ENCODE data around the gene ILF3.

ILF3 gene

DNA sequence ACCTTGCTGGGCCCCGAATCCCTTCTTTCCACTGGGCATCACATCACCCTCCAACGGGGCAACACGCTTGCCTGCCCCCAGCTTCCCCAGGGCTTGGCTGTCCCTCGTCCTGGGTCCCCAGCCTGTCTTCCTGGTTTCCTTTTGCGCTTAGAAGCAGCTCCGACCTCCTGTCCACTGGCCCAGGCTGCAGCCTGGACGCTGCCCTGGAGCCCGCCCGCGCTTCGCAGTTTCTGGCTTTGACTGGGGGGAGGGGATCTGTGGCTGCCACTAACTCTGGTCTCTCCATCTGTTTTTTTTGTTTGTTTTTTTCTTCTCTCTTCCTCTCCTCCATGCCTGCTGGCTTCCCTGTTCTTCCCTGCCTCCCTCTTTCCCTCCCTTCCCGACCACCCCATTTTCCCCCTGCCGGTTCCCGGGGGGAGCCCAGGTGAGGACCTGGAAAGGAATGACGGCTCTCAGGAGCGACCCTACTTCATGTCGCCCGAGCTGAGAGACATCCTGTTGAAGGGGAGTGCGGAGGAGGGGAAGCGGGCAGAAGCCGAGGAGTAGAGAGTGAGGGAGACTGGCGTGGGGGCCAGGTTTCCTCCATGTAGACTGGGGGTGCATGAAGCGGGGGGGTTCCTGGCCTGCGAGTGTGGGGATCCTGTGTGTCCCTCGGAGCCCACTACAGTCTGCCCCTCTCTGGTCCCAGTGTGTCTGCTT is 11.5 kb upstream of the ILF3 start:
- no peak overlapping the region for H3K4me3 ChIP-seq (ENCODE audit: low read length in 2 of 2)
- peaks cover 9 to 17% of the 10 kb centered on the region in 2 donors for H3K36me3 ChIP-seq (ENCODE audit: control insufficient read depth in 2 of 2, insufficient read depth in 2 of 2, low read length in 2 of 2)
- no peaks in the 10 kb centered on the region for H3K27me3 ChIP-seq (ENCODE audit: control insufficient read depth in 1 of 2, insufficient read depth in 2 of 2, low read length in 2 of 2)
- H3K4me1 ChIP-seq (ENCODE audit: control insufficient read depth, insufficient read depth, low read length) = peaks cover 13% of the 10 kb centered on the region
- H3K9ac ChIP-seq (ENCODE audit: low read length in 2 of 2) = no peak overlapping the region
- H3K27ac ChIP-seq (ENCODE audit: low read length) = no peak overlapping the region
- H3K9me3 ChIP-seq (ENCODE audit: control insufficient read depth in 2 of 2, low read length in 2 of 2) = no peaks in the 10 kb centered on the region

DNA sequence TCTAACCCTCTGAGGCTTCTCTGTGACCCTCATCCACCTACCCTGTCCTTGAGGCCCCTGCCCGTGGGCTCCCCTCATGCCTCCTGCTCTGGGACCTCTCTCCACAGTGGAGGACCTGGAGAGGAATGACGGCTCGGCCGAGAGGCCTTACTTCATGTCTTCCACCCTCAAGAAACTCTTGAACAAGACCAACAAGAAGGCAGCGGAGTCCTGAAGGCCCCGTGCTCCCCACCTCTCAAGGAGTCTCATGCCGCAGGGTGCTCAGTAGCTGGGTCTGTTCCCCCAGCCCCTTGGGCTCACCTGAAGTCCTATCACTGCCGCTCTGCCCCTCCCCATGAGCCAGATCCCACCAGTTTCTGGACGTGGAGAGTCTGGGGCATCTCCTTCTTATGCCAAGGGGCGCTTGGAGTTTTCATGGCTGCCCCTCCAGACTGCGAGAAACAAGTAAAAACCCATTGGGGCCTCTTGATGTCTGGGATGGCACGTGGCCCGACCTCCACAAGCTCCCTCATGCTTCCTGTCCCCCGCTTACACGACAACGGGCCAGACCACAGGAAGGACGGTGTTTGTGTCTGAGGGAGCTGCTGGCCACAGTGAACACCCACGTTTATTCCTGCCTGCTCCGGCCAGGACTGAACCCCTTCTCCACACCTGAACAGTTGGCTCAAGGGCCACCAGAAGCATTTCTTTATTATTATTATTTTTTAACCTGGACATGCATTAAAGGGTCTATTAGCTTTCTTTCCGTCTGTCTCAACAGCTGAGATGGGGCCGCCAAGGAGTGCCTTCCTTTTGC is 10.8 kb upstream of the ILF3 start:
- H3K9me3 ChIP-seq (ENCODE audit: control insufficient read depth in 2 of 2, low read length in 2 of 2) = no peaks in the 10 kb centered on the region
- H3K36me3 ChIP-seq (ENCODE audit: control insufficient read depth in 2 of 2, insufficient read depth in 2 of 2, low read length in 2 of 2) = peaks cover 4 to 11% of the 10 kb centered on the region in 2 donors
- H3K27ac ChIP-seq (ENCODE audit: low read length) = no peak overlapping the region
- no peak overlapping the region for H3K9ac ChIP-seq (ENCODE audit: low read length in 2 of 2)
- peaks cover 13% of the 10 kb centered on the region for H3K4me1 ChIP-seq (ENCODE audit: control insufficient read depth, insufficient read depth, low read length)
- H3K4me3 ChIP-seq (ENCODE audit: low read length in 2 of 2) = no peak overlapping the region
- H3K27me3 ChIP-seq (ENCODE audit: control insufficient read depth in 1 of 2, insufficient read depth in 2 of 2, low read length in 2 of 2) = no peaks in the 10 kb centered on the region

DNA sequence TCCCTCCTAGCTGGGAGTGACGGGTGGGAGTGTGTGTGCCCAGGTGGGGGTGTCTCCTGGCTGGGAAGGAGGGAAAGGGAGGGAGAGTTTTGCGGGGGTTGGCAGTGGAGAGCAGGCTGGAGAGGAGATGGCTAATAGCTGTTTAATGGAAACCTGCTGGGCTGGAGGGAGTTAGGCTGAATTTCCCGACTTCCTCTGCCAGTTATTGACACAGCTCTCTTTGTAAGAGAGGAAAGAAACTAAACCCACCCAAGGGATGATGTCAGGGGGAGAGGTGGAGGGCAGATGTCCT is 10.2 kb upstream of the ILF3 start:
- Histone ChIP-seq H3K4me1 (ENCODE audit: control insufficient read depth, insufficient read depth, low read length) (peaks cover 13% of the 10 kb centered on the region), H3K9ac (ENCODE audit: low read length in 2 of 2) (peak overlapping the region in 1 of 2 donors; percentile 6), H3K4me3 (ENCODE audit: low read length in 2 of 2) (no peak overlapping the region), H3K27me3 (ENCODE audit: control insufficient read depth in 1 of 2, insufficient read depth in 2 of 2, low read length in 2 of 2) (no peaks in the 10 kb centered on the region), H3K27ac (ENCODE audit: low read length) (no peak overlapping the region), H3K36me3 (ENCODE audit: control insufficient read depth in 2 of 2, insufficient read depth in 2 of 2, low read length in 2 of 2) (peaks cover 4 to 11% of the 10 kb centered on the region in 2 donors), H3K9me3 (ENCODE audit: control insufficient read depth in 2 of 2, low read length in 2 of 2) (no peaks in the 10 kb centered on the region)

DNA sequence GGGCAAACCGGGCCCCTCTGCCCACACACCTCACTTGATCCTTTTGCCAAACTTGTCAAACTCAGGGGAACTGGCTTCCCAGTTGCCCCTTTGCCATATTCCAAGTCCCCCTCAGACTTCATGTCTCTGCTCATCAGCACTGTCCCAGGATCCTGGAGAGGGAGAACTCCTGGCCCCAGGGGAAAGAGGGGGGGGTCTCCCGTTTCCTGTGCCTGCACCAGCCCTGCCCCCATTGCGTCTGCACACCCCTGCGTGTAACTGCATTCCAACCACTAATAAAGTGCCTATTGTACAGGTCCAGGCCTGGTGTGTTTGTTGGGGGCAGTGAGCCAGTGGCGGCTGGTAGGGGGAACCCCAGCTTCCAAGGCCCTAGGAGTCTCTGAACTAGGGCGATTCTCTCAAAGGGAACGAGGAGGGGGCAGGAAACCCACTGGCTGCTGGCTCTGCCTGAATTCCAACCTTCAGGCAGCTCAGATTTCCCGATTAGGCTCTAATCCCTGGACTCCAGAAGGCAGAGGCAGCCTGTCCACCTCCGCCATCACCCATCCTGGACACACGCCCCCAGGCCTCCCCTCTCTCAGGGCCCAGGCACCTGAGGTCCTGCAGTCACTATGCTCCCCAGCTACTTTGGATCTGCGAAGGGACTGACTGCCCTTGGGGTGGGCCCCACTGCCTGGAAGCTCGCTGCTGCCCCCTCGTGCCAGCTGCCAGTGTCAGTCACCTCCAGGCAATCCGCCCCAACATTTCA is 9.7 kb upstream of the ILF3 start:
- Histone ChIP-seq H3K4me1 (ENCODE audit: control insufficient read depth, insufficient read depth, low read length) (peaks cover 13% of the 10 kb centered on the region), H3K9ac (ENCODE audit: low read length in 2 of 2) (peak overlapping the region; percentile 6 to 13), H3K9me3 (ENCODE audit: control insufficient read depth in 2 of 2, low read length in 2 of 2) (no peaks in the 10 kb centered on the region), H3K27me3 (ENCODE audit: control insufficient read depth in 1 of 2, insufficient read depth in 2 of 2, low read length in 2 of 2) (no peaks in the 10 kb centered on the region), H3K36me3 (ENCODE audit: control insufficient read depth in 2 of 2, insufficient read depth in 2 of 2, low read length in 2 of 2) (peaks cover 4 to 9% of the 10 kb centered on the region in 2 donors), H3K4me3 (ENCODE audit: low read length in 2 of 2) (no peak overlapping the region), H3K27ac (ENCODE audit: low read length) (no peak overlapping the region)

DNA sequence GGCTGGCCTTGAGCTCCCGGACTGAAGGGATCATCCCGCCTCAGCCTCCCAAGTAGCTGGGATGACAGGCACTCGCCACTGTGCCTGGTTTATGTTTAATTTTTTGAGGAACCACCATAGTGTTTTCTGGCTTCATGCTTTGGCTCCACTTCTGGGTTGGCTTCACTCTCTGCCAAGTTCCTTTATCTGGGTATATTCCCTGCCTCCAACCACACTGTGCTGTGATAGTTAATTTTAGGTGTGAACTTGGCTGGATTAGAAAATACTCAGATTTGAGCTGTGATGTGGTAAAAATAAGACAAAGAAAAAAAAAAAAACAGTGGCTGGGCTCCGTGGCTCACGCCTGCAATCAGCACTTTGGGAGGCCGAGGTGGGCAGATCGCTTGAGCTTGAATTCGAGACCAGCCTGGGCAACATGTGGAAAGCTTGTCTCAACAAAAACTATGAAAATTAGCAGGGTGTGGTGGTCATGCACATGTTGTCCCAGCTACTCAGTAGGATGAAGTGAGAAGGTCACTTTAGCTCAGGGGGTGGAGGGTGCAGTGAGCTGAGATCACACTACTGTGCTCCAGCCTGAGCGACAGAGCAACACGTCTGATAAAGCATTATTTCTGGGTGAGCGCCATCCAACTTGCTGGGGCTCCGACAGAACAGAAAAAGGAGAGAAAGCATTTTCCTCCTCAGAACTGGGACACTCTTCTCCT is 7.5 kb upstream of the ILF3 start:
- H3K27ac ChIP-seq (ENCODE audit: low read length) = no peak overlapping the region
- H3K4me3 ChIP-seq (ENCODE audit: low read length in 2 of 2) = no peak overlapping the region
- no peaks in the 10 kb centered on the region for H3K27me3 ChIP-seq (ENCODE audit: control insufficient read depth in 1 of 2, insufficient read depth in 2 of 2, low read length in 2 of 2)
- peaks cover 0 to 4% of the 10 kb centered on the region in 2 donors for H3K36me3 ChIP-seq (ENCODE audit: control insufficient read depth in 2 of 2, insufficient read depth in 2 of 2, low read length in 2 of 2)
- peaks cover 13% of the 10 kb centered on the region for H3K4me1 ChIP-seq (ENCODE audit: control insufficient read depth, insufficient read depth, low read length)
- H3K9ac ChIP-seq (ENCODE audit: low read length in 2 of 2) = no peak overlapping the region
- H3K9me3 ChIP-seq (ENCODE audit: control insufficient read depth in 2 of 2, low read length in 2 of 2) = no peaks in the 10 kb centered on the region

DNA sequence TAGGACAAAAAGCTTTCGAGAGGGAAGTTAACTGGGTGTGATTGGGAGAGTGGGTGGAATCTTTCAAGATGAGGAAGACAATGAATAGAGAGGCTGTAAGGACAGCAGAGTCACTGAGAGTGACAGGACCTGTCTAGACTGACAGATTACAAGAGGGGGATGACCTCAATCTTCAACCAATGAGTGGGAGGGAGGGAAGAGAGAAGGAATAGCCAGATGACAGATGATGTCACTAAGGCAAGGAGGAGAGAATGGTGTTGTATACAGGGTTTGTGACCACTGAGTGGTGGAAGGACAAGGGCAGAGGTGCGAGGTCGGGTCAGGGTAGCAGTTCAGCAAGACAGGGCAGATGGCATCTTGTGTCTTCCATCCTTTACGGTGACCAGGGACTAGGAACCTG is 5.8 kb upstream of the ILF3 start:
- H3K27ac ChIP-seq (ENCODE audit: low read length) = no peak overlapping the region

DNA sequence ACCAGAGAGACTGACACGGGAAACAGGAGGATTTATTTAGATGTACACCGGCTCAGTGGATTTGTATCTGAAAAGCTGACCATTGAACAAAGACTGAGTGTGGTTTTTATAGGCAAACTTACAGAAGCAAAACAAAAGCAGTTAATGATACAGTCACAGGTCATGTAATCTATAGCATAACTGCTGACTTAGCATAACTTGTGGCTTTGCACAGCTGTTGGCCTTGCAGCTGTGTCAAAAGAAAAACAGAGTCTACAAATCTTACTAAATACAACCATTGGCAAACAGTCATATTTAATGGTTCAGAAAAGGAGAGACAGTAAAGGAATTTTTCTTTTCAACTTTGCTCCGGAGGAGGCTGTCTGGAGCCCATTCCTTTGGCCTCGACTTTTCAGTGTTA is 2.3 kb upstream of the ILF3 start:
- no peaks in the 10 kb centered on the region for H3K36me3 ChIP-seq (ENCODE audit: control insufficient read depth in 2 of 2, insufficient read depth in 2 of 2, low read length in 2 of 2)
- H3K4me1 ChIP-seq (ENCODE audit: control insufficient read depth, insufficient read depth, low read length) = peaks cover 26% of the 10 kb centered on the region
- H3K27ac ChIP-seq (ENCODE audit: low read length) = no peak overlapping the region
- no peak overlapping the region for H3K4me3 ChIP-seq (ENCODE audit: low read length in 2 of 2)
- H3K9me3 ChIP-seq (ENCODE audit: control insufficient read depth in 2 of 2, low read length in 2 of 2) = no peaks in the 10 kb centered on the region
- no peak overlapping the region for H3K9ac ChIP-seq (ENCODE audit: low read length in 2 of 2)
- H3K27me3 ChIP-seq (ENCODE audit: control insufficient read depth in 1 of 2, insufficient read depth in 2 of 2, low read length in 2 of 2) = no peaks in the 10 kb centered on the region

More for the DNA sequence above, 5.8 kb upstream of the ILF3 start:
- Histone ChIP-seq H3K4me1 (ENCODE audit: control insufficient read depth, insufficient read depth, low read length) (peaks cover 19% of the 10 kb centered on the region), H3K9me3 (ENCODE audit: control insufficient read depth in 2 of 2, low read length in 2 of 2) (no peaks in the 10 kb centered on the region), H3K27me3 (ENCODE audit: control insufficient read depth in 1 of 2, insufficient read depth in 2 of 2, low read length in 2 of 2) (no peaks in the 10 kb centered on the region), H3K9ac (ENCODE audit: low read length in 2 of 2) (no peak overlapping the region), H3K36me3 (ENCODE audit: control insufficient read depth in 2 of 2, insufficient read depth in 2 of 2, low read length in 2 of 2) (no peaks in the 10 kb centered on the region), H3K4me3 (ENCODE audit: low read length in 2 of 2) (no peak overlapping the region)

DNA sequence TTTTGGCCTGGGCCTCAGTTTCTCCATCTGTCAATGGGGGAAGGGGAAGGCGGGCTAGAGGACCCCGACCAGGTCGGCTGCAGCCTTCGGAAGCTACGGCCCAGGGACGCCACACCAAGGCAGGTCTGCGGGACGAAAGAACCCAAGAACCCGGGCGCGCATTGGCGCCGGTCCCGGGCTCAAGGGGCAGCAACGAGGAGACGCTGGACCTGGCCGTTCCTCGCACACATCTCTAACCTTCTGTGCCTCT is 739 bp upstream of the ILF3 start:
- H3K27ac ChIP-seq (ENCODE audit: low read length) = peak overlapping the region; percentile 99
- no peaks in the 10 kb centered on the region for H3K36me3 ChIP-seq (ENCODE audit: control insufficient read depth in 2 of 2, insufficient read depth in 2 of 2, low read length in 2 of 2)
- no peaks in the 10 kb centered on the region for H3K27me3 ChIP-seq (ENCODE audit: control insufficient read depth in 1 of 2, insufficient read depth in 2 of 2, low read length in 2 of 2)
- peak overlapping the region; percentile 98 to 100 for H3K9ac ChIP-seq (ENCODE audit: low read length in 2 of 2)
- H3K4me3 ChIP-seq (ENCODE audit: low read length in 2 of 2) = peak overlapping the region; percentile 84 to 98
- H3K9me3 ChIP-seq (ENCODE audit: control insufficient read depth in 2 of 2, low read length in 2 of 2) = no peaks in the 10 kb centered on the region
- H3K4me1 ChIP-seq (ENCODE audit: control insufficient read depth, insufficient read depth, low read length) = peaks cover 26% of the 10 kb centered on the region

DNA sequence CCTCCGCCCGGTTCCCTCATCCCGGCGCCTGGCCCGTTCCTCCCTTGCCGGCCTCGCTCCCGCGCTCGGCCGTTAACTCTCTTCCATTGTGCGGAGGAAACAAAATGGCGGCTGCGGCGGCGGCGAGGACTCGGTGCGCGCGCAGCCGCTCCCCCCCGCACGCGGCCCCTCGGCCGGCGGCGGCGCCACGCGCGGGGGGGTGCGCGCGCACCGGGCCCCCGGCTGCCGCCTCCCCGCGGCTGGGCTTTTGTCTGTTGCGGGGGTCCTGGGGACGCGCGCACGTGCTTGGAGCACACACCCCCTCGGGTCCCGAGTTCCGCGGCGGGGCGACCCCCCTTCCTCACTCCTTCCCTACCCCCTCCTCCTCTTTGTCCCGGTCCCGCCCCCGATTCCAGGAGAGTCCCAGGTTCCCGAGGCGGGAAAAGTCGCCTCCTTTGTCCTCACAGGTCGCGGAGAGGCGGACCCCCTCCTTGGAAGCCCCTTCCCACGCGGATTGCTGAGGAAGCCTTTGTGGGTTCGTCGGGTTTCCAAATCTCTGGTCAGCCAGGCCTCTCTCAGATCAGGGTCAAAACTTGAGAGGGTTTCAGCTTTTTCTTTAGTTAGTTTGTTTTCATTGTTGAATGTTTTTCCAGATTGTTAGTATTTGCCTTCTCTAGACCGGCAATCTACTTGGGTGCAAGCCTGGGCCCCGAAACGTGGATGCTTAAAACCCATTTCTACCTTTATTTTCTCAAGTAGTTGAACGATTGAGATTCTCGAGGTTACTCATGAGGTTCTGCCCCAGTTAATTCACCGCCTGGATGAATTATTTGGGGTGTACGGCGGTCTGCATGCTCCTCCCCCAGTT is 687 bp downstream of the ILF3 start:
- H3K9ac ChIP-seq (ENCODE audit: low read length in 2 of 2) = peak overlapping the region; percentile 64 to 84
- H3K9me3 ChIP-seq (ENCODE audit: control insufficient read depth in 2 of 2, low read length in 2 of 2) = no peaks in the 10 kb centered on the region
- H3K4me1 ChIP-seq (ENCODE audit: control insufficient read depth, insufficient read depth, low read length) = peaks cover 29% of the 10 kb centered on the region
- no peaks in the 10 kb centered on the region for H3K27me3 ChIP-seq (ENCODE audit: control insufficient read depth in 1 of 2, insufficient read depth in 2 of 2, low read length in 2 of 2)
- no peaks in the 10 kb centered on the region for H3K36me3 ChIP-seq (ENCODE audit: control insufficient read depth in 2 of 2, insufficient read depth in 2 of 2, low read length in 2 of 2)
- H3K27ac ChIP-seq (ENCODE audit: low read length) = peak overlapping the region; percentile 99
- peak overlapping the region; percentile 70 to 80 for H3K4me3 ChIP-seq (ENCODE audit: low read length in 2 of 2)

Data from stomach smooth muscle (tissue), 2 donors.